ENCODE measurements around the gene LRRC46. TPM values are rescaled to one million over a fixed set of nuclear protein-coding genes. Genes with fewer than 3 reads are reported as not detected.

Gene LRRC46
- total RNA-seq, 4 donors from 2014 or later: 0.18 TPM; not detected in 3

DNA sequence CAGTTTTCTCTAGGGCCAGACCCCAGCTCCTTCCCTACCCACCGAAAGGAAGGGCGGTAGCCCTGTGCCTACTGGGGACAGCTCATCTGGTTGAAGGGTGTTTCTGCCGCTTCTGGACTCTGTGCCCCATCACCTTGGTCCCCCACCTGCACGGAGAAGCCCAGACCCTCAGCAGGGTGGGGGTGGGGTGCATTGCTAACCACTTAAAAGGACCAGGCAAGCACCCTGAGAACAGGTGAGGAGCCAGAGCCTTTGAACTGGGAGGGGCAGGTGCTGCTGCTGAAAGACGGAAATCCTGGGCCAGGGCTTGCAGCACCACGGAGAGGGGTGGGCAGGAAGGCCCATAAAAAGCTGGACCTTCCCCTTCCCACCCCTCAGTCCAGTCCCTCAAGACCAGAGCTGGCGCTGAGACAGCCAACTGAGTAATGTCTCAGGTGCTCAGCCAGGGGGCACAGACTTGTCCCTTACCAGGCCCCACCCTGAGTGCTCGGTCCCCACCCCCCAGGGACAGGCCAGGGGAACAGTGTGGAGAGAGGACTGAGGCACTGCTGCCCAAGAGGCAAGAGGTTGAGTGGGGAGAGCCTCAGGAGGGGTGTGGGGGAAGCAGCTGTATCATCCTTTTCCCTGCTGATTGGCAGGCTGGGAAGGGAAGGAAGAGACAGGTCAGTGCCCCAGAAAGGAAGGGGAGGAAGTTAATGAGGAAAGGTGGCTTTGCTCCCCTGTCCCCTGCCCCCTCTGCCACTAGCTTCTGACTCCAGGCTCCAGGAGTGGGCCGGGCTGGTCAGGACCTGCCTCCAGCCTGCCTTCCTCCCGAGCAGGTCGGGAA, 53.6 kb downstream of the LRRC46 start:
- no peak for DNase-seq
- H3K27ac ChIP-seq: no peak overlapping the region
- peaks cover 0 to 2% (median 0%) of the 10 kb centered on the region in 4 donors for H3K27me3 ChIP-seq
- H3K4me1 ChIP-seq: peaks cover 3 to 54% (median 19%) of the 10 kb centered on the region in 3 donors
- H3K9me3 ChIP-seq: no peaks in the 10 kb centered on the region
- 39 to 41% methylated on average over 5 to 9 of the region's 11 CpGs for WGBS, 2 donors
- H3K36me3 ChIP-seq: no peaks in the 10 kb centered on the region
- intact Hi-C loops (cut with DNase I): no loop called here
- no peak overlapping the region for H3K4me3 ChIP-seq
- TF ChIP-seq POLR2A (IDR thresholded peaks at IDR 0.05): no peak

Other genes with a start within 250 kb of the LRRC46 start
- gene KPNB1, start 181.8 kb upstream of the LRRC46 start, total RNA-seq: 100 to 1,000 TPM; 148 to 233 (median 186) TPM
- 10 to 100 TPM in 2 of 4 donors, 1 to 10 TPM in 2; 3.1 to 12.7 (median 7.9) TPM for gene TBKBP1, start 137.5 kb upstream of the LRRC46 start, total RNA-seq
- gene TBX21, start 98.4 kb upstream of the LRRC46 start, total RNA-seq: 1 to 10 TPM in 3 of 4 donors, not detected in 1; 1.1 to 4.5 (median 2.9) TPM
- gene OSBPL7, start 9.9 kb upstream of the LRRC46 start, total RNA-seq: 1 to 10 TPM; 1.1 to 4.6 (median 1.6) TPM
- gene MRPL10, start 129 bp upstream of the LRRC46 start, total RNA-seq: 10 to 100 TPM; 23.2 to 36.6 (median 30.0) TPM
- gene SCRN2, start 9.6 kb downstream of the LRRC46 start, total RNA-seq: 10 to 100 TPM; 13.9 to 24.8 (median 17.8) TPM
- 1 to 10 TPM; 1.1 to 6.4 (median 3.8) TPM for gene SP6, start 19.5 kb downstream of the LRRC46 start, total RNA-seq
- 1 to 10 TPM; 4.0 to 9.9 (median 9.2) TPM for gene SP2, start 64.6 kb downstream of the LRRC46 start, total RNA-seq
- gene PNPO, start 109.9 kb downstream of the LRRC46 start, total RNA-seq: 10 to 100 TPM; 25.6 to 38.6 (median 34.2) TPM
- 10 to 100 TPM in 1 of 4 donors, 1 to 10 TPM in 3; 3.3 to 12.5 (median 7.1) TPM for gene PRR15L, start 126.2 kb downstream of the LRRC46 start, total RNA-seq
- gene CDK5RAP3, start 139.4 kb downstream of the LRRC46 start, total RNA-seq: 100 to 1,000 TPM in 1 of 4 donors, 10 to 100 TPM in 3; 60.1 to 141 (median 66.0) TPM
- gene COPZ2, start 206.1 kb downstream of the LRRC46 start, total RNA-seq: 10 to 100 TPM in 1 of 4 donors, 1 to 10 TPM in 2, under 1 TPM in 1; 0.91 to 14.5 (median 5.7) TPM
- gene NFE2L1, start 216.7 kb downstream of the LRRC46 start, total RNA-seq: 100 to 1,000 TPM in 1 of 4 donors, 10 to 100 TPM in 3; 41.6 to 103 (median 60.0) TPM